ENCODE measurements around the gene HORMAD2.

DNA sequence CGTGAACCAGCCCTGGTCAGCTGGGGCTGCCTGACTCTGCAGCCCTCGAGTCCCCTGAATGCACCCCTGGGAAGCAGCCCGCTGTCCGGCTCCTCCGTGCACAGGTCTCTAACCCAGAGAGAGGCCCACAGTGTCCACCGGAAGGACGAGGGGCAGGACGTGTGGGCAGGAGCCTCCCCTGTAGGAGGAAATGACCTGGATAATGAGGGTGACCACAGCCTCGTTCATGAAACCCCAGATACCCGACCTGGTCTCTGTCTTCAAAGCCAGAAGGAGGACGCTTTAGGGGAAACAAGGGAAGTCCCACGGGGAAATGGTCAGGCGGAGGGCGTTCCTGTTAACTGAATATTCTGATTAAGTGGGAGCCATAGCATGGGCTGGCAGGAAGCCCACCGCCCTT, 143.0 kb downstream of the HORMAD2 start:
- TF ChIP-seq, protein P1, sequence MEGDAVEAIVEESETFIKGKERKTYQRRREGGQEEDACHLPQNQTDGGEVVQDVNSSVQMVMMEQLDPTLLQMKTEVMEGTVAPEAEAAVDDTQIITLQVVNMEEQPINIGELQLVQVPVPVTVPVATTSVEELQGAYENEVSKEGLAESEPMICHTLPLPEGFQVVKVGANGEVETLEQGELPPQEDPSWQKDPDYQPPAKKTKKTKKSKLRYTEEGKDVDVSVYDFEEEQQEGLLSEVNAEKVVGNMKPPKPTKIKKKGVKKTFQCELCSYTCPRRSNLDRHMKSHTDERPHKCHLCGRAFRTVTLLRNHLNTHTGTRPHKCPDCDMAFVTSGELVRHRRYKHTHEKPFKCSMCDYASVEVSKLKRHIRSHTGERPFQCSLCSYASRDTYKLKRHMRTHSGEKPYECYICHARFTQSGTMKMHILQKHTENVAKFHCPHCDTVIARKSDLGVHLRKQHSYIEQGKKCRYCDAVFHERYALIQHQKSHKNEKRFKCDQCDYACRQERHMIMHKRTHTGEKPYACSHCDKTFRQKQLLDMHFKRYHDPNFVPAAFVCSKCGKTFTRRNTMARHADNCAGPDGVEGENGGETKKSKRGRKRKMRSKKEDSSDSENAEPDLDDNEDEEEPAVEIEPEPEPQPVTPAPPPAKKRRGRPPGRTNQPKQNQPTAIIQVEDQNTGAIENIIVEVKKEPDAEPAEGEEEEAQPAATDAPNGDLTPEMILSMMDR (IDR thresholded peaks at IDR 0.05) = no peak
- TF ChIP-seq POLR2A (IDR thresholded peaks at IDR 0.05) = no peak
- no peak for TF ChIP-seq POLR2AphosphoS5 (IDR thresholded peaks at IDR 0.05)
